H1 (cell line): ENCODE results near the gene PDLIM4. TPM values are rescaled to one million over a fixed set of nuclear protein-coding genes. Genes with fewer than 3 reads are reported as not detected.

ENCODE experiments used
- CTCF ChIA-PET: fragments of 300-600 bp; sonication (Branson Sonifier 250); formaldehyde crosslinking; loops from one replicate; lab custom pipeline; 2021; ENCODE audit not compliant: partially characterized antibody; lab: Charles Lee
- POLR2A ChIA-PET: fragments of 300-600 bp; sonication (Branson Sonifier 250); formaldehyde crosslinking; loops from one replicate; lab custom pipeline; 2021; ENCODE audit warnings: inconsistent platforms; ENCODE audit not compliant: partially characterized antibody; lab: Charles Lee
- DNase-seq, 2 experiments: peaks; one replicate each; pipeline versions ENCODE4 v3.0.0 to v3.0.0-alpha.2; 2010 to 2022; ENCODE audit warnings: low spot score in 2 of 2, low read depth in 1 of 2, mixed read lengths in 1 of 2
- FAIRE-seq: peaks from 2 replicates; lab custom pipeline; 2011; peaks lifted over from hg19 to GRCh38; lab: Jason Lieb, UNC
- H2AFZ ChIP-seq: 2 replicates; pipeline ENCODE4 v1.8.1; 2012; ENCODE audit warnings: low read length, inconsistent platforms
- H2AK5ac ChIP-seq: 2 replicates; pipeline ENCODE4 v1.6.1; 2013; ENCODE audit warnings: low read depth, low read length
- H2BK120ac ChIP-seq: replicated peaks from 2 replicates; pipeline ENCODE3; 2013; ENCODE audit warnings: low read depth, low read length, inconsistent platforms
- H2BK12ac ChIP-seq: 2 replicates; pipeline ENCODE4 v1.6.1; 2013; ENCODE audit warnings: low read depth, low read length
- H2BK15ac ChIP-seq: 2 replicates; pipeline ENCODE4 v1.6.1; 2013; ENCODE audit warnings: low read length
- H2BK20ac ChIP-seq: 2 replicates; pipeline ENCODE4 v1.6.1; 2013; ENCODE audit warnings: low read length
- H2BK5ac ChIP-seq: 2 replicates; pipeline ENCODE4 v1.6.1; 2013; ENCODE audit warnings: low read depth, low read length
- H3K14ac ChIP-seq: 2 replicates; pipeline ENCODE4 v1.6.1; 2013; ENCODE audit warnings: inconsistent platforms; ENCODE audit not compliant: insufficient read length
- H3K18ac ChIP-seq: 2 replicates; pipeline ENCODE4 v1.6.1; 2013; ENCODE audit warnings: low read length; ENCODE audit errors: extremely low read depth
- H3K23ac ChIP-seq: 2 replicates; pipeline ENCODE4 v1.6.1; 2013; ENCODE audit warnings: inconsistent platforms; ENCODE audit not compliant: insufficient read length
- H3K23me2 ChIP-seq: 2 replicates; pipeline ENCODE4 v1.6.1; 2013; ENCODE audit warnings: low read depth, low read length
- H3K27ac ChIP-seq: 2 replicates; pipeline ENCODE4 v1.6.1; 2011; ENCODE audit warnings: low read depth, low read length, inconsistent platforms
- H3K27me3 ChIP-seq, 4 experiments: replicated peaks in 1 of 4; 1 replicate in 1 of 4; 2 replicates in 3 of 4; pipeline versions ENCODE4 v1.6.1 to v1.8.1; 2011 to 2013; ENCODE audit warnings: low read length in 3 of 4, mild to moderate bottlenecking in 3 of 4, inconsistent platforms in 2 of 4, mixed read lengths in 2 of 4, moderate library complexity in 1 of 4; ENCODE audit not compliant: control insufficient read depth in 3 of 4, insufficient read depth in 3 of 4; ENCODE audit errors: extremely low read depth in 1 of 4
- H3K36me3 ChIP-seq, 4 experiments: 2 replicates each; pipeline versions ENCODE4 v1.6.1 to v1.8.1; 2011 to 2013; ENCODE audit warnings: mild to moderate bottlenecking in 4 of 4, low read length in 3 of 4, moderate library complexity in 2 of 4, control low read depth in 1 of 4, inconsistent platforms in 1 of 4; ENCODE audit not compliant: insufficient read depth in 4 of 4, control insufficient read depth in 2 of 4
- H3K4ac ChIP-seq: replicated peaks from 2 replicates; pipeline ENCODE3; 2013; ENCODE audit warnings: low read length, low read depth, mixed read lengths, inconsistent platforms; ENCODE audit not compliant: insufficient read length
- H3K4me1 ChIP-seq, 4 experiments: replicated peaks in 1 of 4; 1 replicate in 1 of 4; 2 replicates in 3 of 4; pipeline versions ENCODE4 v1.6.1 to v1.8.1; 2011 to 2013; ENCODE audit warnings: low read length in 3 of 4, inconsistent platforms in 2 of 4, mixed read lengths in 1 of 4; ENCODE audit not compliant: insufficient read depth in 4 of 4, control insufficient read depth in 3 of 4
- H3K4me2 ChIP-seq, 2 experiments: 2 replicates each; pipeline versions ENCODE4 v1.6.1 to v1.8.1; 2011 to 2013; ENCODE audit warnings: low read depth in 2 of 2, low read length in 2 of 2, control low read depth in 1 of 2, inconsistent platforms in 1 of 2, mild to moderate bottlenecking in 1 of 2; ENCODE audit not compliant: insufficient read depth in 1 of 2
- H3K4me3 ChIP-seq, 4 experiments: fragments of 200-600, 300-600 bp in 1 of 4; sonication (generic), shearing (Covaris generic), sonication (Bioruptor Twin) in 1 of 4; 2 replicates each; pipeline versions ENCODE4 v1.5.1 to v1.8.1; 2011 to 2016; ENCODE audit warnings: low read length in 4 of 4, low read depth in 3 of 4, control low read depth in 2 of 4, inconsistent platforms in 2 of 4, mild to moderate bottlenecking in 2 of 4, mixed read lengths in 1 of 4, moderate library complexity in 1 of 4; ENCODE audit not compliant: insufficient read depth in 2 of 4; ENCODE audit errors: extremely low read depth in 1 of 4
- H3K56ac ChIP-seq: replicated peaks from 2 replicates; pipeline ENCODE3; 2013; ENCODE audit warnings: low read depth, mild to moderate bottlenecking, mixed read lengths, low read length, inconsistent platforms; ENCODE audit not compliant: insufficient read length
- H3K79me1 ChIP-seq: 2 replicates; pipeline ENCODE4 v1.6.1; 2013; ENCODE audit warnings: low read depth, low read length, control low read depth
- H3K79me2 ChIP-seq, 2 experiments: 2 replicates each; pipeline versions ENCODE4 v1.6.1 to v1.8.1; 2012 to 2013; ENCODE audit warnings: low read length in 2 of 2, mild to moderate bottlenecking in 2 of 2, inconsistent platforms in 1 of 2; ENCODE audit not compliant: insufficient read depth in 2 of 2, control insufficient read depth in 1 of 2
- H3K9ac ChIP-seq, 4 experiments: replicated peaks in 1 of 4; 1 replicate in 1 of 4; 2 replicates in 3 of 4; pipeline versions ENCODE4 v1.6.1 to v1.8.1; 2011 to 2013; ENCODE audit warnings: low read depth in 3 of 4, low read length in 3 of 4, control low read depth in 2 of 4, mild to moderate bottlenecking in 2 of 4, moderate library complexity in 2 of 4, inconsistent platforms in 1 of 4; ENCODE audit errors: extremely low read depth in 1 of 4
- H3K9me3 ChIP-seq, 2 experiments: 2 replicates each; pipeline versions ENCODE4 v1.6.1 to v1.8.1; 2012 to 2013; ENCODE audit warnings: mild to moderate bottlenecking in 2 of 2, moderate library complexity in 2 of 2, control low read depth in 1 of 2, inconsistent platforms in 1 of 2, low read depth in 1 of 2, low read length in 1 of 2, mixed read lengths in 1 of 2; ENCODE audit not compliant: insufficient read depth in 2 of 2
- H4K20me1 ChIP-seq, 2 experiments: replicated peaks in 1 of 2; 2 replicates each; pipeline versions ENCODE3 to v1.8.1; 2011 to 2013; ENCODE audit warnings: inconsistent platforms in 2 of 2, low read length in 2 of 2, mild to moderate bottlenecking in 1 of 2; ENCODE audit not compliant: insufficient read depth in 2 of 2, control insufficient read depth in 1 of 2
- H4K5ac ChIP-seq: 2 replicates; pipeline ENCODE4 v1.6.1; 2013; ENCODE audit warnings: low read length, low read depth, mixed read lengths, inconsistent platforms; ENCODE audit not compliant: insufficient read length
- H4K8ac ChIP-seq: 2 replicates; pipeline ENCODE4 v1.8.0; 2013; ENCODE audit warnings: mild to moderate bottlenecking, moderate library complexity, low read length, inconsistent platforms; ENCODE audit not compliant: insufficient read depth; ENCODE audit errors: extremely low read depth
- H4K91ac ChIP-seq: replicated peaks from 2 replicates; pipeline ENCODE3; 2013; ENCODE audit warnings: low read length, mixed read lengths, inconsistent platforms; ENCODE audit not compliant: insufficient read length
- ATF3 ChIP-seq: IDR thresholded peaks from 2 replicates; pipeline ENCODE4 v1.6.1; 2011; ENCODE audit warnings: low read depth, mild to moderate bottlenecking, low read length; ENCODE audit not compliant: insufficient read depth
- BRCA1 ChIP-seq: IDR thresholded peaks from 2 replicates; pipeline ENCODE4 v1.6.1; 2012; ENCODE audit warnings: low read depth, low read length, improper control_type of control experiment
- CREB1 ChIP-seq: IDR thresholded peaks from 2 replicates; pipeline ENCODE4 v1.6.1; 2012; ENCODE audit warnings: inconsistent platforms
- CTCF ChIP-seq, 3 experiments: IDR thresholded peaks; 1 replicate in 2 of 3; 2 replicates in 1 of 3; pipeline versions ENCODE4 v1.5.1 to v1.6.1; 2011; ENCODE audit warnings: low read length in 3 of 3, mild to moderate bottlenecking in 3 of 3, inconsistent platforms in 2 of 3, low read depth in 1 of 3, moderate library complexity in 1 of 3; ENCODE audit not compliant: insufficient read depth in 1 of 3; ENCODE audit errors: control extremely low read depth in 1 of 3
- E2F6 ChIP-seq: IDR thresholded peaks from 2 replicates; pipeline ENCODE4 v1.6.1; 2012; ENCODE audit warnings: inconsistent platforms
- EZH2 ChIP-seq: fragments of 200-600 bp; sonication (generic); IDR thresholded peaks from 2 replicates; pipeline ENCODE4 v1.7.1; 2012; ENCODE audit warnings: low read depth, mild to moderate bottlenecking, moderate library complexity, low read length, inconsistent platforms; ENCODE audit not compliant: severe bottlenecking
- MAFK ChIP-seq: IDR thresholded peaks from 2 replicates; pipeline ENCODE4 v1.6.1; 2012; ENCODE audit warnings: low read depth, mild to moderate bottlenecking, improper control_type of control experiment, low read length
- POLR2A ChIP-seq, 2 experiments: IDR thresholded peaks; 1 replicate in 1 of 2; 2 replicates in 1 of 2; pipeline ENCODE4 v1.6.1; 2011; ENCODE audit warnings: low read depth in 2 of 2, low read length in 2 of 2, mild to moderate bottlenecking in 2 of 2; ENCODE audit errors: control extremely low read depth in 1 of 2
- RXRA ChIP-seq: IDR thresholded peaks from 2 replicates; pipeline ENCODE4 v1.6.1; 2011; ENCODE audit warnings: low read depth, mild to moderate bottlenecking, low read length, moderate library complexity; ENCODE audit not compliant: insufficient read depth
- SIRT6 ChIP-seq: IDR thresholded peaks from one replicate; pipeline ENCODE4 v1.7.1; 2012; ENCODE audit warnings: low read length, inconsistent platforms
- WGBS, 2 experiments: shearing (Covaris generic) in 1 of 2; methylation state at CpG; one replicate each; pipeline versions ENCODE4 v1.1.6 to v1.1.7; 2013 to 2015; ENCODE audit warnings: low lambda C conversion rate in 2 of 2, mixed read lengths in 2 of 2, inconsistent platforms in 1 of 2, low coverage in 1 of 2, missing lambda C conversion rate in 1 of 2; ENCODE audit not compliant: insufficient replicate concordance in 2 of 2, insufficient coverage in 1 of 2, insufficient read length in 1 of 2; ENCODE audit errors: extremely low coverage in 1 of 2, missing lambda C conversion rate in 1 of 2; 5-methylcytosine and 5-hydroxymethylcytosine counted together
- polyA plus RNA-seq, 7 experiments: library from polyadenylated mRNA; depleted of rRNA in 3 of 7; stranded (reverse) in 5 of 7; unstranded in 2 of 7; fragments of >200 nt in 5 of 7; fragments of 200-250 nt in 2 of 7; gene quantifications; 1 replicate in 5 of 7; 2 replicates in 1 of 7; 4 replicates in 1 of 7; pipeline versions ENCODE4 v1.2.1 to v1.2.3, GENCODE V29; 2011 to 2013; ENCODE audit warnings: missing spikeins in 2 of 7, mixed read lengths in 2 of 7
- total RNA-seq: library from RNA; stranded (reverse); fragmentation: NEBNext Ultra II Directional; extraction: Animal tissue kit (Norgen Biotek cat#: 25700); gene quantifications from 2 replicates; pipeline ENCODE4 v1.2.1, GENCODE V29; 2021

The PDLIM4 gene
- total and polyA plus RNA-seq, 2 of the 8 experiments (the other 6 are each of a cell fraction or from before 2014, with no cell fraction given) = 10.7 to 29.1 TPM

- Histone ChIP-seq H2BK12ac (no peak overlapping the region), H3K4me3 (no peak overlapping the region), H3K27me3 (no peaks in the 10 kb centered on the region), H2BK20ac (no peak overlapping the region), H3K36me3 (no peaks in the 10 kb centered on the region), H3K56ac (no peak overlapping the region), H3K23ac (no peak overlapping the region), H3K79me1 (no peaks in the 10 kb centered on the region), H4K5ac (no peak overlapping the region), H3K27ac (no peak overlapping the region), H2BK120ac (no peak overlapping the region), H4K91ac (no peak overlapping the region), H3K4me2 (no peak overlapping the region), H3K9ac (no peak overlapping the region), H3K14ac (no peak overlapping the region), H3K18ac (no peak overlapping the region), H3K79me2 (no peaks in the 10 kb centered on the region), H3K9me3 (no peaks in the 10 kb centered on the region), H4K8ac (no peak overlapping the region), H2BK5ac (no peak overlapping the region), H3K4me1 (peaks cover 0 to 2% (median 0%) of the 10 kb centered on the region in 4 experiments; a peak in 1 of 7 replicates), H2AK5ac (no peak overlapping the region), H2BK15ac (no peak overlapping the region), H2AFZ (no peak overlapping the region), H4K20me1 (no peaks in the 10 kb centered on the region), H3K4ac (no peak overlapping the region), H3K23me2 (no peaks in the 10 kb centered on the region)
- CTCF ChIA-PET = no interaction called here
- DNase-seq = no peak
- no peak for TF ChIP-seq BRCA1
- no peak for TF ChIP-seq CTCF (IDR thresholded peaks at IDR 0.05; ENCODE audit: control extremely low read depth in 1 of 3, insufficient read depth in 1 of 3, low read depth in 1 of 3, low read length in 3 of 3)
- TF ChIP-seq E2F6 = no peak
- TF ChIP-seq ATF3 = no peak
- no peak for TF ChIP-seq POLR2A (IDR thresholded peaks at IDR 0.05; ENCODE audit: control extremely low read depth in 1 of 2, low read depth in 2 of 2, low read length in 2 of 2)
- TF ChIP-seq MAFK = no peak
- TF ChIP-seq EZH2 = no peak
- TF ChIP-seq RXRA = no peak
- no peak for TF ChIP-seq CREB1
- TF ChIP-seq SIRT6 = no peak
- WGBS, 2 experiments = 87% methylated on average over 2 of the region's 2 CpGs; no CpG with 5 or more reads in 1 of the 2 experiments
- POLR2A ChIA-PET = no interaction called here
- FAIRE-seq = no peak
These were observed 47.9 kb downstream of the PDLIM4 start for GRCh38 chr5:132305420-132305819.
